A549 (cell line): ENCODE results near the gene PARM1. TPM values are rescaled to one million over a fixed set of nuclear protein-coding genes. Genes with fewer than 3 reads are reported as not detected.

Experiments used
- ATAC-seq, 2 experiments: fragments of 200-7000 bp in 1 of 2; fragments of >200 bp in 1 of 2; cut with Nextera tagmentation in 1 of 2; cut with Tn5 transposase in 1 of 2; 3 replicates each; pipeline versions ENCODE4 v1.8.0 to v1.9.1; 2018 to 2020; ENCODE audit warnings: mild to moderate bottlenecking in 1 of 2, moderate library complexity in 1 of 2
- CTCF ChIA-PET: fragments of 300-600 bp; sonication (Branson Sonifier 250); formaldehyde crosslinking; extraction: SDS; loops from one replicate; lab custom pipeline; 2021; ENCODE audit warnings: antibody characterized with exemption, inconsistent platforms; lab: Yijun Ruan, JAX
- POLR2A ChIA-PET: fragments of 350-600 bp; formaldehyde crosslinking; extraction: SDS; loops from one replicate; lab custom pipeline; 2021; ENCODE audit warnings: antibody characterized with exemption, inconsistent platforms; lab: Yijun Ruan, JAX
- DNase-seq, 2 experiments: peaks; one replicate each; pipeline versions ENCODE4 v3.0.0 to v3.0.0-alpha.2; 2011 to 2016; ENCODE audit warnings: low read depth in 1 of 2, low spot score in 1 of 2
- FAIRE-seq: peaks from 2 replicates; lab custom pipeline; 2011; peaks lifted over from hg19 to GRCh38; lab: Jason Lieb, UNC
- H3K27ac ChIP-seq, 2 experiments: fragments of >200 bp; sonication (Bioruptor Twin); formaldehyde crosslinking; 3 replicates each; pipeline ENCODE4 v1.5.1; 2016 to 2017
- H3K4me1 ChIP-seq: fragments of >200 bp; sonication (Bioruptor Twin); formaldehyde crosslinking; 3 replicates; pipeline ENCODE4 v1.6.1; 2016
- H3K4me2 ChIP-seq: fragments of >200 bp; sonication (Bioruptor Twin); formaldehyde crosslinking; 3 replicates; pipeline ENCODE4 v1.6.1; 2016
- H3K4me3 ChIP-seq: fragments of >200 bp; sonication (Bioruptor Twin); formaldehyde crosslinking; 3 replicates; pipeline ENCODE4 v1.5.1; 2016
- H3K9me3 ChIP-seq: fragments of >200 bp; sonication (Bioruptor Twin); formaldehyde crosslinking; 3 replicates; pipeline ENCODE4 v1.6.1; 2016
- BHLHE40 ChIP-seq: IDR thresholded peaks from 2 replicates; pipeline ENCODE4 v1.6.1; 2012; ENCODE audit warnings: low read depth, low read length, inconsistent platforms
- CBX2 ChIP-seq: fragments of 200-600 bp; sonication (generic); IDR thresholded peaks from 2 replicates; pipeline ENCODE4 v1.6.1; 2016; ENCODE audit warnings: low read depth, mild to moderate bottlenecking, borderline replicate concordance
- CEBPB ChIP-seq, 2 experiments: fragments of >200 bp in 1 of 2; sonication (Bioruptor Twin) in 1 of 2; formaldehyde crosslinking in 1 of 2; IDR thresholded peaks; 2 replicates each; pipeline ENCODE4 v1.6.1; 2012 to 2016
- CHD4 ChIP-seq: fragments of 200-600 bp; sonication (generic); IDR thresholded peaks from 2 replicates; pipeline ENCODE4 v1.6.1; 2016; ENCODE audit warnings: antibody characterized with exemption, mild to moderate bottlenecking, borderline replicate concordance
- E2F6 ChIP-seq: IDR thresholded peaks from 2 replicates; pipeline ENCODE4 v1.6.1; 2012; ENCODE audit warnings: low read depth, borderline replicate concordance
- EHF ChIP-seq: fragments of 250-450 bp; sonication (Bioruptor Pico); IDR thresholded peaks from 2 replicates; pipeline ENCODE4 v1.5.0; 2020; ENCODE audit warnings: mild to moderate bottlenecking
- EP300 ChIP-seq, 2 experiments: fragments of >200 bp; sonication (Bioruptor Twin); formaldehyde crosslinking; IDR thresholded peaks; 2 replicates in 1 of 2; 3 replicates in 1 of 2; pipeline ENCODE4 v1.6.1; 2016 to 2017
- FOSL2 ChIP-seq, 2 experiments: fragments of 450-650 bp in 1 of 2; fragments of >200 bp in 1 of 2; sonication (Bioruptor Twin) in 1 of 2; formaldehyde crosslinking; IDR thresholded peaks; 2 replicates each; pipeline versions ENCODE4 v1.5.0 to v1.6.1; 2016 to 2020; ENCODE audit warnings: mild to moderate bottlenecking in 1 of 2, moderate library complexity in 1 of 2
- HES2 ChIP-seq: fragments of >200 bp; sonication (Bioruptor Twin); formaldehyde crosslinking; IDR thresholded peaks from 2 replicates; pipeline ENCODE4 v1.6.1; 2016
- KDM1A ChIP-seq: fragments of 200-600 bp; sonication (generic); IDR thresholded peaks from 2 replicates; pipeline ENCODE4 v1.6.1; 2016; ENCODE audit warnings: low read depth, mild to moderate bottlenecking
- MAZ ChIP-seq: fragments of 150-350 bp; IDR thresholded peaks from 2 replicates; pipeline ENCODE4 v1.6.1; 2014; ENCODE audit warnings: antibody characterized with exemption, low read depth, low read length, borderline replicate concordance
- NPAS2 ChIP-seq: fragments of 250-450 bp; sonication (Bioruptor Pico); IDR thresholded peaks from 2 replicates; pipeline ENCODE4 v1.8.0; 2022; ENCODE audit warnings: mild to moderate bottlenecking, moderate library complexity, borderline replicate concordance
- PHF8 ChIP-seq: fragments of 200-600 bp; sonication (generic); IDR thresholded peaks from 2 replicates; pipeline ENCODE4 v1.6.1; 2016; ENCODE audit warnings: low read depth, mild to moderate bottlenecking, antibody characterized with exemption, moderate library complexity, borderline replicate concordance
- POLR2AphosphoS2 ChIP-seq: conservative IDR thresholded peaks from 2 replicates; pipeline ENCODE4 v1.6.1; 2012; ENCODE audit warnings: low read length, improper control_type of control experiment, inconsistent platforms
- RAD21 ChIP-seq, 2 experiments: fragments of >200 bp in 1 of 2; sonication (Bioruptor Twin) in 1 of 2; formaldehyde crosslinking in 1 of 2; IDR thresholded peaks in 1 of 2; conservative IDR thresholded peaks in 1 of 2; 2 replicates in 1 of 2; 3 replicates in 1 of 2; pipeline ENCODE4 v1.6.1; 2012 to 2018; ENCODE audit warnings: inconsistent platforms in 1 of 2
- RFX5 ChIP-seq: fragments of 450-650 bp; IDR thresholded peaks from 2 replicates; pipeline ENCODE4 v1.7.1; 2014; ENCODE audit warnings: antibody characterized with exemption, mild to moderate bottlenecking, moderate library complexity
- RNF2 ChIP-seq: fragments of 200-600 bp; sonication (generic); IDR thresholded peaks from 2 replicates; pipeline ENCODE4 v1.6.1; 2016; ENCODE audit warnings: low read depth, mild to moderate bottlenecking, antibody characterized with exemption, moderate library complexity, borderline replicate concordance
- SREBF2 ChIP-seq: fragments of 450-650 bp; IDR thresholded peaks from 2 replicates; pipeline ENCODE4 v1.6.1; 2014; ENCODE audit warnings: mild to moderate bottlenecking, moderate library complexity
- ZC3H11A ChIP-seq: fragments of 450-650 bp; IDR thresholded peaks from 2 replicates; pipeline ENCODE4 v1.6.1; 2014; ENCODE audit warnings: antibody characterized with exemption, mild to moderate bottlenecking
- ZSCAN20 ChIP-seq: fragments of 250-450 bp; sonication (Bioruptor Pico); IDR thresholded peaks from 2 replicates; pipeline ENCODE4 v1.8.0; 2022; ENCODE audit warnings: mild to moderate bottlenecking, moderate library complexity
- WGBS: methylation state at CpG from one replicate; pipeline ENCODE4 v1.1.6; 2017; ENCODE audit errors: missing lambda C conversion rate; 5-methylcytosine and 5-hydroxymethylcytosine counted together
- polyA plus RNA-seq, 4 experiments: library from polyadenylated mRNA; depleted of rRNA in 3 of 4; stranded (reverse); fragments of >200 nt; fragmentation: RNase III in 1 of 4; extraction: RNeasy Plus Mini Kit Qiagen cat#74134 plus additional on column Dnase treatment in 1 of 4; gene quantifications; 2 replicates in 3 of 4; 3 replicates in 1 of 4; pipeline ENCODE4 v1.2.3, GENCODE V29; 2011 to 2017
- TF ChIP-seq, protein P1 (sequence below): fragments of 250-450 bp; sonication (Bioruptor Pico); IDR thresholded peaks from 2 replicates; pipeline ENCODE4 v1.5.0; 2020; ENCODE audit warnings: low read depth, mild to moderate bottlenecking, moderate library complexity
- TF ChIP-seq, protein P2 (sequence below): fragments of >200 bp; sonication (Bioruptor Twin); formaldehyde crosslinking; IDR thresholded peaks from 3 replicates; pipeline ENCODE4 v1.6.1; 2016

PARM1 gene
- polyA plus RNA-seq, 2 of the 4 experiments (the other 2 are of a cell fraction), result 0.37 to 2.5 TPM

DNA sequence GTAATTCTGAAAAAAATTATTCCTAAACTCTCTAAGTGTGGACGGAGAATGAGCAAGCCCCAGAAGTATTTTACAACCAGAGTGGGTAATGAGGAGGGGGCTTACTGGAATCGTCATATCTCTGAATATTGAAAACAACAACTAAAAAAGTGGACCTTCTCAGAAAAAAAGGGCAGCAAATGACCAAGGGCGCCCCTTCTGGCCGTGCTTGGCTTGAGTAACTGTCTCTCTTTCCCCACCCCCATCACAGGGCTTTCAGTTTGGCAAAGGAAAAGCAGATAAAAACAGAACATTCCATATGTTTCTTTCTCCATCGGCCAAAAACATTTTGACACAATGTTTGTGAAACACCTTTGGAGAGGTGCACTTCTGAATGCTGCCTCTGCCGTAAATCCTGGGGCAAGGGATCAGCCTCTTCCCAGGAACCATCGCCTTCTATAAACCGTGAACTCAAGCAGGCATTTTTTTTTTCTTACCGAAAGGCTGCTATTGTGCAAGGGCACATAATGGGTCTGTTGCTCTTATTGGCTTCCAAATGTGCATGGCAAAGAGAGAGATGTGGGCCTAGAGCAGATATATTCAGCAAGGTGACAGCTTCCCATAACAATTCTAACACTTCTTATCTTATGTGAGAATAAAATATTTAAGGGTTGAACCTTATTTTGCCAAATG is 115.4 kb downstream of the PARM1 start:
- TF ChIP-seq, protein P1, sequence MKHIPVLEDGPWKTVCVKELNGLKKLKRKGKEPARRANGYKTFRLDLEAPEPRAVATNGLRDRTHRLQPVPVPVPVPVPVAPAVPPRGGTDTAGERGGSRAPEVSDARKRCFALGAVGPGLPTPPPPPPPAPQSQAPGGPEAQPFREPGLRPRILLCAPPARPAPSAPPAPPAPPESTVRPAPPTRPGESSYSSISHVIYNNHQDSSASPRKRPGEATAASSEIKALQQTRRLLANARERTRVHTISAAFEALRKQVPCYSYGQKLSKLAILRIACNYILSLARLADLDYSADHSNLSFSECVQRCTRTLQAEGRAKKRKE (CRISPR knock-in tag), result no peak
- TF ChIP-seq MAZ (no peak), CBX2 (no peak), SREBF2 (no peak), POLR2AphosphoS2 (no peak), FOSL2 (IDR thresholded peaks at IDR 0.05) (no peak), FOSL2 (CRISPR knock-in tag; IDR thresholded peaks at IDR 0.05) (no peak), RAD21 (conservative IDR thresholded peaks at IDR 0.05 in 1 of 2, IDR thresholded peaks at IDR 0.05 in 1 of 2) (no peak), ZSCAN20 (CRISPR knock-in tag) (no peak), NPAS2 (no peak), CHD4 (no peak), E2F6 (no peak), BHLHE40 (no peak)
- TF ChIP-seq, protein P2, sequence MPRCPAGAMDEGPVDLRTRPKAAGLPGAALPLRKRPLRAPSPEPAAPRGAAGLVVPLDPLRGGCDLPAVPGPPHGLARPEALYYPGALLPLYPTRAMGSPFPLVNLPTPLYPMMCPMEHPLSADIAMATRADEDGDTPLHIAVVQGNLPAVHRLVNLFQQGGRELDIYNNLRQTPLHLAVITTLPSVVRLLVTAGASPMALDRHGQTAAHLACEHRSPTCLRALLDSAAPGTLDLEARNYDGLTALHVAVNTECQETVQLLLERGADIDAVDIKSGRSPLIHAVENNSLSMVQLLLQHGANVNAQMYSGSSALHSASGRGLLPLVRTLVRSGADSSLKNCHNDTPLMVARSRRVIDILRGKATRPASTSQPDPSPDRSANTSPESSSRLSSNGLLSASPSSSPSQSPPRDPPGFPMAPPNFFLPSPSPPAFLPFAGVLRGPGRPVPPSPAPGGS, result no peak
- no peak for FAIRE-seq
- CTCF ChIA-PET, result no interaction called here
- WGBS, result 52% methylated on average over 9 of the region's 9 CpGs
- Histone ChIP-seq H3K9me3 (no peaks in the 10 kb centered on the region), H3K4me1 (no peaks in the 10 kb centered on the region), H3K27ac (no peak overlapping the region), H3K4me3 (no peak overlapping the region), H3K4me2 (no peak overlapping the region)
- POLR2A ChIA-PET, result no interaction called here
- no peak for ATAC-seq
- DNase-seq, result peak in 1 of 2 experiments; percentile 4

DNA sequence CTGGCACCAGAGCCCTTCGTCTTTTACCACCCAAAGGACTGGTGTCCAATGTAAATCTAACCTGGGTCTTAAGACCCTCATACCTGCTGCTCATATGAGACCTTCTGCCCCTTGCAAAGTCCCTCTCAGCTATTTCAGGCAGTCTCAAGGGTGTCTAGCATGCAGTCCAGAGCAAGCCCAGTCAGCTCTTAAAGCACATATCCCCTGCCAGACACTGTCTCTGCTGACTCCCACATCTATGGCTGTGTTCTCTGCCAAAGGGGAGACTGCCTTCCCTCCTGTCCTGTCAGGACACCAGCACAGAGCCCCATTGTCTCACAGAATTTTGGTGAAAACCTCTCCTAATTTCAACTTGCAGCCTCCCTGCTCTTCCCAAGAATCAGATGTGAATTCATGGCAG is 118.5 kb downstream of the PARM1 start:
- Histone ChIP-seq H3K4me2 (no peak overlapping the region), H3K4me1 (no peaks in the 10 kb centered on the region), H3K4me3 (no peak overlapping the region), H3K27ac (no peak overlapping the region), H3K9me3 (no peaks in the 10 kb centered on the region)
- ChIA-PET CTCF (no interaction called here), POLR2A (no interaction called here)
- DNase-seq (no peak), ATAC-seq (no peak), FAIRE-seq (no peak)
- 33% methylated on average over 1 of the region's 1 CpG for WGBS
- TF ChIP-seq RNF2 (no peak), MAZ (no peak), CEBPB (IDR thresholded peaks at IDR 0.05) (no peak), PHF8 (no peak), CHD4 (no peak), NPAS2 (no peak), EP300 (IDR thresholded peaks at IDR 0.05) (no peak), HES2 (no peak), EHF (CRISPR knock-in tag) (no peak), RFX5 (no peak), KDM1A (no peak), ZC3H11A (no peak)
